HEK293T (cell line): Measurements from ENCODE around the gene RD3L.
"Not testable (repeated sequence)": the region's sequence is repeated elsewhere in the genome, so short reads cannot be mapped to it uniquely, and the experiment has no call there.

ENCODE experiments used
- CTCF ChIA-PET: fragments of 350-600 bp; formaldehyde crosslinking; extraction: SDS; loops from one replicate; lab custom pipeline; 2021; ENCODE audit warnings: antibody characterized with exemption, inconsistent platforms; lab: Yijun Ruan, JAX
- POLR2A ChIA-PET: fragments of 350-600 bp; formaldehyde crosslinking; extraction: SDS; loops from one replicate; lab custom pipeline; 2020; ENCODE audit warnings: antibody characterized with exemption, inconsistent platforms; lab: Yijun Ruan, JAX
- DNase-seq: peaks from one replicate; pipeline ENCODE4 v3.0.0; 2012; ENCODE audit warnings: mixed read lengths; ENCODE audit errors: extremely low spot score
- ARNT ChIP-seq: fragments of 450-650 bp; IDR thresholded peaks from 2 replicates; pipeline ENCODE4 v1.6.1; 2017; ENCODE audit warnings: mild to moderate bottlenecking
- BHLHE40 ChIP-seq: fragments of 450-650 bp; IDR thresholded peaks from 2 replicates; pipeline ENCODE4 v1.6.1; 2016; ENCODE audit warnings: mild to moderate bottlenecking, moderate library complexity, borderline replicate concordance
- CTBP1 ChIP-seq: fragments of 450-650 bp; IDR thresholded peaks from 2 replicates; pipeline ENCODE4 v1.6.1; 2016; ENCODE audit warnings: borderline replicate concordance
- ELF4 ChIP-seq: fragments of 450-650 bp; IDR thresholded peaks from 2 replicates; pipeline ENCODE4 v1.6.1; 2017; ENCODE audit warnings: antibody characterized with exemption
- FOXA1 ChIP-seq: fragments of 450-650 bp; IDR thresholded peaks from 2 replicates; pipeline ENCODE4 v1.6.1; 2016; ENCODE audit warnings: mild to moderate bottlenecking
- FOXK2 ChIP-seq: fragments of 450-650 bp; IDR thresholded peaks from 2 replicates; pipeline ENCODE4 v1.6.1; 2016; ENCODE audit warnings: mild to moderate bottlenecking
- FOXM1 ChIP-seq: fragments of 450-650 bp; IDR thresholded peaks from 2 replicates; pipeline ENCODE4 v1.6.1; 2017; ENCODE audit warnings: mild to moderate bottlenecking, borderline replicate concordance
- HDGF ChIP-seq: fragments of 450-650 bp; IDR thresholded peaks from 2 replicates; pipeline ENCODE4 v1.6.1; 2017; ENCODE audit warnings: antibody characterized with exemption, borderline replicate concordance
- L3MBTL2 ChIP-seq: fragments of 450-650 bp; conservative IDR thresholded peaks from 2 replicates; pipeline ENCODE4 v1.6.1; 2016; ENCODE audit warnings: mild to moderate bottlenecking
- LEF1 ChIP-seq: fragments of 450-650 bp; IDR thresholded peaks from 2 replicates; pipeline ENCODE4 v1.6.1; 2017; ENCODE audit warnings: mild to moderate bottlenecking, borderline replicate concordance
- NFRKB ChIP-seq: fragments of 450-650 bp; IDR thresholded peaks from 2 replicates; pipeline ENCODE4 v1.6.1; 2016; ENCODE audit warnings: mild to moderate bottlenecking, moderate library complexity
- PKNOX1 ChIP-seq: fragments of 450-650 bp; IDR thresholded peaks from 2 replicates; pipeline ENCODE4 v1.6.1; 2016
- SP1 ChIP-seq: fragments of 450-650 bp; IDR thresholded peaks from 2 replicates; pipeline ENCODE4 v1.6.1; 2017
- SUZ12 ChIP-seq: fragments of 450-650 bp; IDR thresholded peaks from 2 replicates; pipeline ENCODE4 v1.6.1; 2016; ENCODE audit warnings: mild to moderate bottlenecking
- TARDBP ChIP-seq: fragments of 450-650 bp; IDR thresholded peaks from 2 replicates; pipeline ENCODE4 v1.6.1; 2016
- ZNF384 ChIP-seq: fragments of 450-650 bp; IDR thresholded peaks from 2 replicates; pipeline ENCODE4 v1.6.1; 2016

Gene RD3L

DNA sequence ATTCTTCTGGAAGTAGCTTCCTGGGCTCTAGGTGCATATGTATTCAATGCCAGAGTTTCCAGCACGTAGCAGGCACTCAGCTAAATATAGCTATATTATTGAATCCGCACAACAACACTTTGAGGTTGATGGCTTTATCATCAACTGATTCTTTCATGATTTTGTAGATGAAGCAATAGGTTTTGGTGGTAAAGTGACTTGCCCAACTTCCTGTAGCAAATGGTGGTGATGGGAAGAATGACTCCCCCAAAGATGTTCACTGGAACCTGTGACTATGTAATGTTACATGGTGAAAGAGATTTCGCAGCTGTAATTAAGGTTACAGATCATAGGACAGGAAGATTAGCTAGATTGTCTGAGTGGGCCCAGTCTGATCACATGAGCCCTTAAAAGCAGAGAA, 10.9 kb downstream of the RD3L start:
- DNase-seq = no peak
- ChIA-PET POLR2A (no interaction called here), CTCF (interaction anchor here (0.7 kb wide), 2 partner anchors 21 to 31 kb away, joined by 3 to 6 read pairs; no protein-coding TSS in a partner anchor)
- TF ChIP-seq PKNOX1 (no peak), HDGF (no peak), FOXM1 (no peak), ARNT (no peak), TARDBP (no peak), NFRKB (no peak), ZNF384 (no peak), BHLHE40 (no peak)

DNA sequence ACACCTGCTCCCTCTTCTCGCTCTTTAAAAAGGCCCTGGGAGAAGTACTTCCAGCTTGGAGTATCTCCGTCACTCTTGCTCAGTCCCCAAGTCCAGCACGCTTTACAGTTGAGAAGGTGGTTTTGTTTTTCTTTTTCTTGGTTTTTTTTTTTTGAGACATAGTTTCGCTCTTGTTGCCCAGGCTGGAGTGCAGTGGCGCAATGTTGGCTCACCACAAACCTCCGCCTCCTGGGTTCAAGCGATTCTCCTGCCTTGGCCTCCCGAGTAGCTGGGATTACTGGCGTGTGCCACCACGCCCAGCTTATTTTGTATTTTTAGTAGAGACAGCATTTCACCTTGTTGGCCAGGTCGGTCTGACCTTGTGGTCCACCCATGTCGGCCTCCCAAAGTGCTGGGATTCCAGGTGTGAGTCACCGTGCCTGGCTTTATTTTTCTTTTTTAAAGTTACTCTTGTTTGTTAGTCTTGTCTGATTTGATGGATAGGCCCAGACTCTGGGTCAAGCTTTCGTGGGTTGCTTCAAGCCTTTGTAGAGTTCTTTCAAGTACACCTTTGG, 12.2 kb downstream of the RD3L start:
- no peak for DNase-seq
- TF ChIP-seq ELF4 (no peak), SP1 (no peak), PKNOX1 (no peak), SUZ12 (no peak), CTBP1 (no peak), FOXK2 (no peak), HDGF (no peak), TARDBP (no peak), LEF1 (no peak), BHLHE40 (no peak), FOXM1 (no peak)
- POLR2A ChIA-PET = no interaction called here

GRCh38 chr14:103928011-103928890, 14.1 kb downstream of the RD3L start, which contains the start of gene TDRD9:
TSS of gene TDRD9 (plus strand) at chr14:103928456. CDS start at chr14:103928510, 54 bp downstream.
- POLR2A ChIA-PET = no interaction called here
- CTCF ChIA-PET = no interaction called here
- no peak for DNase-seq
- TF ChIP-seq BHLHE40 (no peak), L3MBTL2 (no peak), SP1 (no peak), ELF4 (no peak), CTBP1 (no peak), TARDBP (no peak), ARNT (no peak), FOXM1 (no peak), FOXK2 (no peak), LEF1 (no peak), SUZ12 (no peak)

More for the DNA sequence above, 12.2 kb downstream of the RD3L start:
- CTCF ChIA-PET = interaction anchor here (1.1 kb wide), 1 partner anchor 8 kb away, joined by 3 read pairs; no protein-coding TSS in a partner anchor

- TF ChIP-seq FOXK2 (no peak), LEF1 (no peak), SUZ12 (no peak), ELF4 (no peak), BHLHE40 (no peak), L3MBTL2 (no peak), PKNOX1 (no peak), SP1 (no peak), FOXM1 (no peak), ZNF384 (no peak), HDGF (no peak), NFRKB (no peak), ARNT (no peak), CTBP1 (no peak), TARDBP (no peak), FOXA1 (no peak)
- POLR2A ChIA-PET = no interaction called here
- no peak for DNase-seq
- CTCF ChIA-PET = interaction anchor here (1.3 kb wide), 1 partner anchor 27 kb away, joined by 4 read pairs; no protein-coding TSS in a partner anchor
Measured at GRCh38 chr14:103927566-103927965, 14.8 kb downstream of the RD3L start.

DNA sequence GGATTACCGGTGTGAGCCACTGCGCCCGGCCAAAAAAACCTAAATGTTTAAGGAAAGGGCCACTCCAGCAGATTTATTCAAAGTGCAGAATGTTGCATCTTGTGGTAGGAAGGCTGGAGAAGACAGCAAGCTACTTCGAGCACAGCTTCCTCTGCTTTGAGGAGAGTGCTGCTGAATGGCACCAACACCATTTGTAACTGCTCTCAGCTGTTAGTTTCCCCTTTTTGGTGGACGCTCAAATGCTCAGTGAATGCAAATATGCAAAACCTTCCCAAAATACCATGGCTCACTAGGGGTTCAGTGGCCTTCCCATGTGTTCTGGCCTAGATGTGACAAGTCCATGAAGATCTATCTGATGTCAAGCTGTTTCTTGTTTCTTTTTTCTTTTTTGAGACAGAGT, 17.0 kb downstream of the RD3L start:
- CTCF ChIA-PET = no interaction called here

GRCh38 chr14:103923863-103924262, 18.5 kb downstream of the RD3L start:
- no peak for DNase-seq
- ChIA-PET CTCF (no interaction called here), POLR2A (interaction anchor here (0.7 kb wide), 1 partner anchor 46 kb away, joined by 3 read pairs; no protein-coding TSS in a partner anchor)
- TF ChIP-seq FOXM1 (no peak), ELF4 (no peak), CTBP1 (no peak)

More for the DNA sequence above, 17.0 kb downstream of the RD3L start:
- TF ChIP-seq ARNT = no peak
- no peak for TF ChIP-seq TARDBP
- DNase-seq = no peak
- POLR2A ChIA-PET = no interaction called here

- CTCF ChIA-PET = interaction anchor here (0.5 to 1.1 kb wide), 5 partner anchors 21 to 116 kb away, joined by 3 to 10 read pairs (median 4); no protein-coding TSS in a partner anchor
- POLR2A ChIA-PET, DNase-seq: not testable (repeated sequence)
Measured at GRCh38 chr14:103921855-103922200, 20.5 kb downstream of the RD3L start.
